GM12878 (cell line): ENCODE measurements around the gene LDLRAD4. TPM values are rescaled to one million over a fixed set of nuclear protein-coding genes. Genes with fewer than 3 reads are reported as not detected.

ENCODE experiments used
- ATAC-seq: fragments of 200-7000 bp; cut with Tn5 transposase; 3 replicates; pipeline ENCODE4 v1.9.1; 2020; ENCODE audit warnings: mild to moderate bottlenecking, moderate library complexity
- BruUV-seq: library from RNA; stranded (reverse); fragments of 400-500 nt; replicated peaks from 2 replicates; lab custom pipeline; 2021; lab: Mats Ljungman, UMichigan
- CTCF ChIA-PET: fragments of 300-600 bp; sonication (Branson Sonifier 250); formaldehyde crosslinking; extraction: SDS; loops from one replicate; lab custom pipeline; 2021; ENCODE audit warnings: inconsistent platforms; lab: Yijun Ruan, JAX
- POLR2A ChIA-PET: fragments of 350-600 bp; formaldehyde crosslinking; extraction: SDS; loops from one replicate; lab custom pipeline; 2021; ENCODE audit warnings: inconsistent platforms; lab: Charles Lee
- RAD21 ChIA-PET: fragments of 300-600 bp; sonication (Branson Sonifier 250); formaldehyde crosslinking; loops from one replicate; lab custom pipeline; 2023; ENCODE audit warnings: antibody characterized with exemption; ENCODE audit not compliant: unreplicated experiment; lab: Charles Lee
- SMC1A ChIA-PET: fragments of 300-600 bp; sonication (Branson Sonifier 250); formaldehyde crosslinking; loops from one replicate; lab custom pipeline; 2023; ENCODE audit not compliant: unreplicated experiment, uncharacterized antibody; lab: Charles Lee
- DNase-seq: peaks from one replicate; pipeline ENCODE4 v3.0.0-alpha.2; 2011; ENCODE audit warnings: low read depth, low spot score
- FAIRE-seq: peaks from 3 replicates; lab custom pipeline; 2011; peaks lifted over from hg19 to GRCh38; lab: Jason Lieb, UNC
- H2AFZ ChIP-seq: 2 replicates; pipeline ENCODE4 v1.6.0; 2011; ENCODE audit warnings: low read depth, low read length, control low read depth; ENCODE audit not compliant: control insufficient read depth
- H3K27ac ChIP-seq: 2 replicates; pipeline ENCODE4 v1.5.1; 2011; ENCODE audit warnings: control low read depth; ENCODE audit not compliant: control insufficient read depth, insufficient read depth
- H3K27me3 ChIP-seq, 2 experiments: replicated peaks in 1 of 2; 2 replicates each; pipeline versions ENCODE4 v1.6.0 to v1.6.1; 2011; ENCODE audit warnings: low read length in 1 of 2; ENCODE audit not compliant: control insufficient read depth in 2 of 2, insufficient read depth in 2 of 2
- H3K36me3 ChIP-seq, 2 experiments: 2 replicates each; pipeline ENCODE4 v1.5.1; 2011; ENCODE audit warnings: low read length in 1 of 2; ENCODE audit not compliant: control insufficient read depth in 2 of 2, insufficient read depth in 2 of 2
- H3K4me1 ChIP-seq: 2 replicates; pipeline ENCODE4 v1.6.1; 2011; ENCODE audit warnings: mild to moderate bottlenecking, low read length, moderate library complexity, mixed read lengths; ENCODE audit not compliant: control insufficient read depth, insufficient read depth
- H3K4me2 ChIP-seq: 2 replicates; pipeline ENCODE4 v1.6.0; 2011; ENCODE audit warnings: control low read depth; ENCODE audit not compliant: control insufficient read depth, insufficient read depth
- H3K4me3 ChIP-seq: fragments of 200-600 bp; sonication (generic); 2 replicates; pipeline ENCODE4 v1.5.1; 2016
- H3K79me2 ChIP-seq: 2 replicates; pipeline ENCODE4 v1.6.0; 2011; ENCODE audit warnings: low read length; ENCODE audit not compliant: control insufficient read depth, insufficient read depth
- H3K9ac ChIP-seq: 2 replicates; pipeline ENCODE4 v1.8.0; 2011; ENCODE audit warnings: low read length, control low read depth, mixed read lengths; ENCODE audit not compliant: control insufficient read depth, insufficient read depth
- H3K9me3 ChIP-seq: replicated peaks from 3 replicates; pipeline ENCODE4 v1.5.1; 2011; ENCODE audit warnings: mild to moderate bottlenecking, low read length; ENCODE audit not compliant: control insufficient read depth, insufficient read depth
- H4K20me1 ChIP-seq: 2 replicates; pipeline ENCODE4 v1.6.0; 2011; ENCODE audit not compliant: control insufficient read depth, insufficient read depth
- CBX5 ChIP-seq: sonication (generic); IDR thresholded peaks from 2 replicates; pipeline ENCODE4 v1.6.1; 2016; ENCODE audit warnings: low read depth, moderate library complexity, mild to moderate bottlenecking, inconsistent platforms
- CEBPB ChIP-seq, 2 experiments: fragments of 150-350 bp in 1 of 2; IDR thresholded peaks; 2 replicates each; pipeline ENCODE4 v1.6.1; 2012 to 2014; ENCODE audit warnings: low read depth in 2 of 2, low read length in 2 of 2, borderline replicate concordance in 1 of 2, inconsistent platforms in 1 of 2
- CHD2 ChIP-seq: IDR thresholded peaks from 2 replicates; pipeline ENCODE4 v1.6.1; 2011; ENCODE audit warnings: low read depth, low read length, improper control_type of control experiment, borderline replicate concordance
- FOS ChIP-seq: IDR thresholded peaks from 3 replicates; pipeline ENCODE4 v1.6.1; 2011; ENCODE audit warnings: borderline replicate concordance; ENCODE audit not compliant: insufficient read length; ENCODE audit errors: extremely low read depth
- GABPA ChIP-seq: IDR thresholded peaks from 2 replicates; pipeline ENCODE4 v1.6.1; 2014; ENCODE audit warnings: antibody characterized with exemption, low read depth, mild to moderate bottlenecking, inconsistent platforms
- NFYA ChIP-seq: IDR thresholded peaks from 2 replicates; pipeline ENCODE4 v1.6.1; 2011; ENCODE audit warnings: low read depth, mild to moderate bottlenecking, low read length, improper control_type of control experiment, borderline replicate concordance
- NR2C1 ChIP-seq: fragments of 450-650 bp; IDR thresholded peaks from 2 replicates; pipeline ENCODE4 v1.6.1; 2017; ENCODE audit warnings: antibody characterized with exemption, mild to moderate bottlenecking, moderate library complexity
- PKNOX1 ChIP-seq: fragments of 450-650 bp; IDR thresholded peaks from 2 replicates; pipeline ENCODE4 v1.6.1; 2016; ENCODE audit warnings: mild to moderate bottlenecking
- SMAD1 ChIP-seq: fragments of 450-650 bp; IDR thresholded peaks from 2 replicates; pipeline ENCODE4 v1.6.1; 2018; ENCODE audit warnings: mild to moderate bottlenecking, low read depth; ENCODE audit not compliant: partially characterized antibody
- STAT3 ChIP-seq: IDR thresholded peaks from 2 replicates; pipeline ENCODE4 v1.6.1; 2011; ENCODE audit warnings: low read depth, low read length, improper control_type of control experiment
- ZNF207 ChIP-seq: fragments of 450-650 bp; IDR thresholded peaks from 2 replicates; pipeline ENCODE4 v1.6.1; 2014; ENCODE audit warnings: antibody characterized with exemption, mild to moderate bottlenecking, borderline replicate concordance
- ZNF274 ChIP-seq: IDR thresholded peaks from one replicate; pipeline ENCODE4 v1.8.0; 2011; ENCODE audit not compliant: insufficient read length, insufficient read depth
- WGBS: methylation state at CpG from one replicate; pipeline ENCODE4 v1.1.6; 2016; ENCODE audit warnings: low lambda C conversion rate; ENCODE audit not compliant: insufficient replicate concordance, insufficient coverage; ENCODE audit errors: missing lambda C conversion rate; 5-methylcytosine and 5-hydroxymethylcytosine counted together
- in situ Hi-C: fragments of 300-500 bp; cut with MboI; formaldehyde crosslinking; loops from 9 replicates; pipeline ENCODE4 v1.14.3; 2018; ENCODE audit warnings: mixed read lengths
- intact Hi-C: fragments of 100-400 bp; cut with micrococcal nuclease; formaldehyde crosslinking; loops from one replicate; pipeline ENCODE4 v1.14.2; 2022; ENCODE audit not compliant: unreplicated experiment
- polyA plus RNA-seq, 11 experiments: library from polyadenylated mRNA; depleted of rRNA in 4 of 11; unstranded in 6 of 11; stranded (reverse) in 5 of 11; fragments of >200 nt; fragmentation: Nextera tagmentation in 4 of 11; fragmentation: Illumina TruSeq in 1 of 11; extraction: Ambion mirVana in 4 of 11; extraction: Trizol in 1 of 11; gene quantifications; 1 replicate in 1 of 11; 2 replicates in 10 of 11; pipeline versions ENCODE4 v1.2.1 to v1.2.3, GENCODE V29; 2011 to 2016; ENCODE audit warnings: inconsistent platforms in 2 of 11, missing spikeins in 2 of 11, low read depth in 1 of 11
- total RNA-seq, 4 experiments: library from RNA; depleted of rRNA in 3 of 4; stranded (reverse); fragments of >200 nt in 3 of 4; fragmentation: Illumina TruSeq in 1 of 4; extraction: Trizol in 1 of 4; gene quantifications; 2 replicates each; pipeline versions ENCODE4 v1.2.1 to v1.2.3, GENCODE V29; 2013 to 2021

LDLRAD4 gene
- total and polyA plus RNA-seq, 10 of the 15 experiments (the other 5 are each of a cell fraction or from before 2014, with no cell fraction given), result 2.7 to 16.8 (median 11.2) TPM

GRCh38 chr18:13376298-13376840 lies 157.8 kb downstream of the LDLRAD4 start:
- Histone ChIP-seq H3K4me3 (no peak overlapping the region), H3K4me1 (peaks cover 37% of the 10 kb centered on the region), H3K9ac (no peak overlapping the region), H3K27me3 (no peaks in the 10 kb centered on the region), H3K27ac (no peak overlapping the region), H3K36me3 (no peaks in the 10 kb centered on the region), H3K4me2 (peak overlapping the region; percentile 40; the same call in 1 of the 2 replicates), H2AFZ (no peak overlapping the region), H3K9me3 (no peaks in the 10 kb centered on the region), H4K20me1 (no peaks in the 10 kb centered on the region), H3K79me2 (no peaks in the 10 kb centered on the region)
- SMC1A ChIA-PET, result no interaction called here
- no TSS peak for BruUV-seq
- no peak for FAIRE-seq
- RAD21 ChIA-PET, result interaction anchor here (0.9 kb wide), 1 partner anchor 210 kb away, joined by 3 read pairs; no protein-coding TSS in a partner anchor
- DNase-seq, result no peak
- WGBS, result 92% methylated on average over 23 of the region's 23 CpGs
- intact Hi-C loops (loop anchor here (5.0 kb wide), 1 partner anchor 99 kb away; no protein-coding TSS in a partner anchor), in situ Hi-C loops (no loop called here)
- POLR2A ChIA-PET, result no interaction called here
- no peak for TF ChIP-seq CBX5
- no peak for TF ChIP-seq NR2C1
- TF ChIP-seq FOS, result no peak
- no peak for TF ChIP-seq ZNF274
- no peak for TF ChIP-seq CEBPB (IDR thresholded peaks at IDR 0.05; ENCODE audit: borderline replicate concordance in 1 of 2, low read depth in 2 of 2, low read length in 2 of 2)
- TF ChIP-seq GABPA, result no peak
- no peak for TF ChIP-seq PKNOX1
- TF ChIP-seq ZNF207, result no peak
- TF ChIP-seq STAT3, result no peak
- no peak for TF ChIP-seq SMAD1
- no peak for TF ChIP-seq NFYA
- TF ChIP-seq CHD2, result no peak
- ATAC-seq, result no peak
- CTCF ChIA-PET, result interaction anchor here (0.6 kb wide), 1 partner anchor 139 kb away, joined by 3 read pairs; no protein-coding TSS in a partner anchor
